ENCODE results near the gene RPS19.

The RPS19 gene

DNA sequence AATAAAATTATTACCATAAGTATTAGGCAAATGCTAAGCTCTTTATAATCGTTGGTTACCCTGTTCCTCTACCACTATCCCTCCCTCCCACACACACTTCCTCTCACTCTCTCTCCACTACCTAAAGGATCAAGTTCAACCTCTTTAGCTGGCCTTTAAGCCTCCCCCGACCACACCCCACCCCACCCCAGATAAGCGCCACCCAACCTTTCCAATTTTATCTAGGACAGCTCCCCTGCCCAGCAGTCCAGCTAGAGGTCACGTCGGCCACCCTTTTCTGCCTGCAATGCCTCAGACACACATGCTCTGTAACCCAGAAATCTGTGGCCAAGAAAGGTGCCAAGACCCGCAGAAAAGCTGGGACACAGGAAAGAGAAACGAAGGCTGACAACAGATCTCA lies 16.7 kb upstream of the RPS19 start:
- Histone ChIP-seq H3K4me1 (ENCODE audit: control insufficient read depth, insufficient read depth, low read length) (no peaks in the 10 kb centered on the region), H3K27me3 (ENCODE audit: control insufficient read depth in 1 of 2, insufficient read depth in 2 of 2, low read length in 2 of 2) (peaks cover 9 to 18% of the 10 kb centered on the region in 2 donors), H3K36me3 (ENCODE audit: control insufficient read depth in 2 of 2, insufficient read depth in 2 of 2, low read length in 2 of 2) (no peaks in the 10 kb centered on the region), H3K9me3 (ENCODE audit: control insufficient read depth in 2 of 2, low read length in 2 of 2) (no peaks in the 10 kb centered on the region), H3K9ac (ENCODE audit: low read length in 2 of 2) (no peak overlapping the region), H3K27ac (ENCODE audit: low read length) (no peak overlapping the region), H3K4me3 (ENCODE audit: low read length in 2 of 2) (no peak overlapping the region)

DNA sequence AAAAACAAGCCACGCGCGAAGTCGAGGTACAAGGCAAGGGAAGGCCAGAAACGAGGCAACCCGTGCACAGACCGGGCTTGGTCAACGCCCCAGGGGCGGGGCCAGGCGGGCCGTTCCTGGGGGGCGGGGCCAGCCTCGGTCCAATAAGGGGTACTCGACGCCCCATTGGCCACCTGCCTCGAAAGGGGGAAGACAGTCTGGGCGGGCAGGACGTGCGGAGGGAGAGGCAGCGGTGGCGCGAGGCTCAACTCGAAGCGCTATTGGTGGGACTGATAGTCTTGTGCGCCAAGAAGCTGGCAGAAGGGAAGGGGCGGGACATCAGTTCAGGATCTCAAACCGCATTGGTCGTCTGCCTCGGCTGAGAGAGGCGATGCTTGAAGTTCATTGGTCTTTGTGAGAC lies 15.5 kb upstream of the RPS19 start, which contains the start of gene LYPD4:
LYPD4 (minus strand) TSS at position 83 of the 400 bp plus-strand sequence. CDS start 5,398 bp downstream, outside the sequence.
- Histone ChIP-seq H3K27ac (ENCODE audit: low read length) (no peak within 1 kb of the TSS), H3K4me3 (ENCODE audit: low read length in 2 of 2) (no peak within 1 kb of the TSS), H3K9ac (ENCODE audit: low read length in 2 of 2) (no peak within 1 kb of the TSS), H3K27me3 (ENCODE audit: control insufficient read depth in 1 of 2, insufficient read depth in 2 of 2, low read length in 2 of 2) (peaks cover 6 to 9% of the 10 kb centered on the region in 2 donors), H3K36me3 (ENCODE audit: control insufficient read depth in 2 of 2, insufficient read depth in 2 of 2, low read length in 2 of 2) (no peaks in the 10 kb centered on the region), H3K9me3 (ENCODE audit: control insufficient read depth in 2 of 2, low read length in 2 of 2) (no peaks in the 10 kb centered on the region), H3K4me1 (ENCODE audit: control insufficient read depth, insufficient read depth, low read length) (no peaks in the 10 kb centered on the region)

GRCh38 chr19:41845001-41845050 lies 15.2 kb upstream of the RPS19 start, which contains the start of gene DMRTC2:
Gene DMRTC2, plus strand, starts transcription at chr19:41845042. Its CDS starts 2,387 bp downstream, at chr19:41847429.
- H3K4me1 ChIP-seq (ENCODE audit: control insufficient read depth, insufficient read depth, low read length) = no peaks in the 10 kb centered on the region
- H3K36me3 ChIP-seq (ENCODE audit: control insufficient read depth in 2 of 2, insufficient read depth in 2 of 2, low read length in 2 of 2) = no peaks in the 10 kb centered on the region
- H3K27ac ChIP-seq (ENCODE audit: low read length) = no peak within 1 kb of the TSS
- H3K9me3 ChIP-seq (ENCODE audit: control insufficient read depth in 2 of 2, low read length in 2 of 2) = no peaks in the 10 kb centered on the region
- H3K9ac ChIP-seq (ENCODE audit: low read length in 2 of 2) = no peak within 1 kb of the TSS
- H3K4me3 ChIP-seq (ENCODE audit: low read length in 2 of 2) = no peak within 1 kb of the TSS
- H3K27me3 ChIP-seq (ENCODE audit: control insufficient read depth in 1 of 2, insufficient read depth in 2 of 2, low read length in 2 of 2) = peaks cover 6 to 9% of the 10 kb centered on the region in 2 donors

- Histone ChIP-seq H3K4me3 (ENCODE audit: low read length in 2 of 2) (no peak overlapping the region), H3K9me3 (ENCODE audit: control insufficient read depth in 2 of 2, low read length in 2 of 2) (no peaks in the 10 kb centered on the region), H3K36me3 (ENCODE audit: control insufficient read depth in 2 of 2, insufficient read depth in 2 of 2, low read length in 2 of 2) (no peaks in the 10 kb centered on the region), H3K4me1 (ENCODE audit: control insufficient read depth, insufficient read depth, low read length) (no peaks in the 10 kb centered on the region), H3K9ac (ENCODE audit: low read length in 2 of 2) (no peak overlapping the region), H3K27me3 (ENCODE audit: control insufficient read depth in 1 of 2, insufficient read depth in 2 of 2, low read length in 2 of 2) (peaks cover 6 to 9% of the 10 kb centered on the region in 2 donors), H3K27ac (ENCODE audit: low read length) (no peak overlapping the region)
Observed at GRCh38 chr19:41845051-41845590, 14.9 kb upstream of the RPS19 start.

DNA sequence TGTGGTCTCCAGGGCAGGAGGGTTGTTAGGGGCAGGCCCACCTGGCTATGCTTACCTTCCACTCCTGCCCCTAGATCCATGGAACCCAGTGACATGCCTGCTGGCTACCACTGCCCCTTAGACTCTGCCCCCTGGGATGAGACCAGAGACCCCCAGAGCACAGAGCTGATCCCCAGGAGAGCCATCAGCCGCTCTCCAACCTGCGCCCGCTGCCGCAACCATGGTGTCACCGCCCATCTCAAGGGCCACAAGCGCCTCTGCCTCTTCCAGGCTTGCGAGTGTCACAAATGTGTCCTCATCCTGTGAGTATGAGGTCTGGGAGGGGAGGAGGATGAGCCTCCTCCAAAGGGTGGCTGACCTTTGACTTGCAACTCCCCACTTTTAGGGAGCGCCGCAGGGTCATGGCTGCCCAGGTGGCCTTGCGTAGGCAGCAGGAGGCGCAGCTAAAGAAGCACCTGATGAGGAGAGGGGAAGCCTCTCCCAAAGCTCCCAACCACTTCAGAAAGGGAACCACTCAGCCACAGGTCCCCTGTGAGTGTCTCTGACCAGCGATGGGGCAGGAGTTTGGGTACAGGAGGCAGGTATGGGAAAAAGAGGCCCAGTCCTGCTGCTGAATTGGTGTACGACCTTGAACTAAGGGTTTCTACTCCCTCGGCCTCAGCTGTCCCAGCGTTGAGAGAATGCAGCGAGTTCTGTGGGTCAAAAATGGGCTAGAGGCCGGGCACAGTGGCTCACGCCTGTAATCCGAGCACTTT lies 12.5 kb upstream of the RPS19 start:
- Histone ChIP-seq H3K4me1 (ENCODE audit: control insufficient read depth, insufficient read depth, low read length) (no peaks in the 10 kb centered on the region), H3K27me3 (ENCODE audit: control insufficient read depth in 1 of 2, insufficient read depth in 2 of 2, low read length in 2 of 2) (peaks cover 3 to 5% of the 10 kb centered on the region in 2 donors), H3K4me3 (ENCODE audit: low read length in 2 of 2) (no peak overlapping the region), H3K27ac (ENCODE audit: low read length) (no peak overlapping the region), H3K36me3 (ENCODE audit: control insufficient read depth in 2 of 2, insufficient read depth in 2 of 2, low read length in 2 of 2) (no peaks in the 10 kb centered on the region), H3K9ac (ENCODE audit: low read length in 2 of 2) (no peak overlapping the region), H3K9me3 (ENCODE audit: control insufficient read depth in 2 of 2, low read length in 2 of 2) (no peaks in the 10 kb centered on the region)

DNA sequence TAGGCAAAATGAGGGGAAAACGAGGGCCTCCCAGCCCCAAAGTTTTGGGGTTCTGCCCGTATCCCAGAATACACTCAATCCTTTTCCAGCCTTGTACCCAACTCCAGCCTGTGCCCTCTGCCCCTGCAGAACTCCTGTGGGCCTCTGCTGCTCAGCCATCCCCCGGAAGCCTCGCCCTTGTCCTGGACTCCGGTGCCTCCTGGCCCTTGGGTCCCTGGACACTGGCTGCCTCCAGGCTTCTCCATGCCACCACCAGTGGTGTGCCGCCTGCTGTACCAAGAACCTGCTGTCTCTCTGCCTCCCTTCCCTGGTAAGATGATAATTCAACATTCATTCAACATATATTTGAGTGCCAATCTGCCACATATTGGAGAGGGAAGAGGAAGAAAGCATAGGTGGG lies 11.4 kb upstream of the RPS19 start:
- H3K27ac ChIP-seq (ENCODE audit: low read length) = no peak overlapping the region
- no peaks in the 10 kb centered on the region for H3K9me3 ChIP-seq (ENCODE audit: control insufficient read depth in 2 of 2, low read length in 2 of 2)
- H3K4me1 ChIP-seq (ENCODE audit: control insufficient read depth, insufficient read depth, low read length) = no peaks in the 10 kb centered on the region
- H3K9ac ChIP-seq (ENCODE audit: low read length in 2 of 2) = no peak overlapping the region
- no peak overlapping the region for H3K4me3 ChIP-seq (ENCODE audit: low read length in 2 of 2)
- peaks cover 3 to 6% of the 10 kb centered on the region in 2 donors for H3K27me3 ChIP-seq (ENCODE audit: control insufficient read depth in 1 of 2, insufficient read depth in 2 of 2, low read length in 2 of 2)
- no peaks in the 10 kb centered on the region for H3K36me3 ChIP-seq (ENCODE audit: control insufficient read depth in 2 of 2, insufficient read depth in 2 of 2, low read length in 2 of 2)

GRCh38 chr19:41849067-41849466 lies 11.0 kb upstream of the RPS19 start:
- H3K27ac ChIP-seq (ENCODE audit: low read length) = no peak overlapping the region
- no peaks in the 10 kb centered on the region for H3K9me3 ChIP-seq (ENCODE audit: control insufficient read depth in 2 of 2, low read length in 2 of 2)
- H3K4me3 ChIP-seq (ENCODE audit: low read length in 2 of 2) = no peak overlapping the region
- peaks cover 3 to 8% of the 10 kb centered on the region in 2 donors for H3K27me3 ChIP-seq (ENCODE audit: control insufficient read depth in 1 of 2, insufficient read depth in 2 of 2, low read length in 2 of 2)
- H3K4me1 ChIP-seq (ENCODE audit: control insufficient read depth, insufficient read depth, low read length) = no peaks in the 10 kb centered on the region
- no peaks in the 10 kb centered on the region for H3K36me3 ChIP-seq (ENCODE audit: control insufficient read depth in 2 of 2, insufficient read depth in 2 of 2, low read length in 2 of 2)
- H3K9ac ChIP-seq (ENCODE audit: low read length in 2 of 2) = no peak overlapping the region

- H3K4me3 ChIP-seq (ENCODE audit: low read length in 2 of 2) = no peak overlapping the region
- H3K27ac ChIP-seq (ENCODE audit: low read length) = no peak overlapping the region
- no peaks in the 10 kb centered on the region for H3K4me1 ChIP-seq (ENCODE audit: control insufficient read depth, insufficient read depth, low read length)
- no peaks in the 10 kb centered on the region for H3K36me3 ChIP-seq (ENCODE audit: control insufficient read depth in 2 of 2, insufficient read depth in 2 of 2, low read length in 2 of 2)
- no peaks in the 10 kb centered on the region for H3K9me3 ChIP-seq (ENCODE audit: control insufficient read depth in 2 of 2, low read length in 2 of 2)
- no peak overlapping the region for H3K9ac ChIP-seq (ENCODE audit: low read length in 2 of 2)
- H3K27me3 ChIP-seq (ENCODE audit: control insufficient read depth in 1 of 2, insufficient read depth in 2 of 2, low read length in 2 of 2) = peaks cover 3 to 11% of the 10 kb centered on the region in 2 donors
Observed at GRCh38 chr19:41850381-41850780, 9.7 kb upstream of the RPS19 start.

DNA sequence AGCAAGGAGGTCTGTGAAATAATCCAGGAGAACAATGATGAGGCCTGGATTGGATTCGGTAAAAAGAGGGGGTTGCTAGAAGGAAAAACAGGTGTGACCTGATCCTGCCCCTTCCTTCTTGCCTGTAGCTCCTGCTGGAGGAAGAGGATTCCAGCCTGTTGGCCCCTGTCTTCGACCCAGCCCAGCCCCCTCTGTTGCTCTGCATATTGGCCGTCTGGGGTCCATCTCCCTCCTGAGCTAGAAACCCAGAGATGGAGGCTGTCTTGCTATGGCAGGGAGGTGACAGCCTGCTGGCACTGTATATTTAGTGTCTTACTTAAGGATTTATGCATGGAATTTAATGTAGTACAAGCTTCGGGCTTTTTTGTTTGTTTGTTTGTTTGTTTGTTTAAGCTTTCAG lies 8.6 kb upstream of the RPS19 start:
- Histone ChIP-seq H3K9me3 (ENCODE audit: control insufficient read depth in 2 of 2, low read length in 2 of 2) (no peaks in the 10 kb centered on the region), H3K27ac (ENCODE audit: low read length) (no peak overlapping the region), H3K36me3 (ENCODE audit: control insufficient read depth in 2 of 2, insufficient read depth in 2 of 2, low read length in 2 of 2) (no peaks in the 10 kb centered on the region), H3K4me1 (ENCODE audit: control insufficient read depth, insufficient read depth, low read length) (no peaks in the 10 kb centered on the region), H3K27me3 (ENCODE audit: control insufficient read depth in 1 of 2, insufficient read depth in 2 of 2, low read length in 2 of 2) (peaks cover 3 to 11% of the 10 kb centered on the region in 2 donors), H3K4me3 (ENCODE audit: low read length in 2 of 2) (no peak overlapping the region), H3K9ac (ENCODE audit: low read length in 2 of 2) (no peak overlapping the region)

- Histone ChIP-seq H3K4me1 (ENCODE audit: control insufficient read depth, insufficient read depth, low read length) (no peaks in the 10 kb centered on the region), H3K4me3 (ENCODE audit: low read length in 2 of 2) (no peak overlapping the region), H3K9ac (ENCODE audit: low read length in 2 of 2) (no peak overlapping the region), H3K27me3 (ENCODE audit: control insufficient read depth in 1 of 2, insufficient read depth in 2 of 2, low read length in 2 of 2) (peaks cover 0 to 8% of the 10 kb centered on the region in 2 donors), H3K27ac (ENCODE audit: low read length) (no peak overlapping the region), H3K36me3 (ENCODE audit: control insufficient read depth in 2 of 2, insufficient read depth in 2 of 2, low read length in 2 of 2) (no peaks in the 10 kb centered on the region), H3K9me3 (ENCODE audit: control insufficient read depth in 2 of 2, low read length in 2 of 2) (no peaks in the 10 kb centered on the region)
Observed at GRCh38 chr19:41853344-41853743, 6.7 kb upstream of the RPS19 start.

GRCh38 chr19:41853768-41854167 lies 6.3 kb upstream of the RPS19 start:
- Histone ChIP-seq H3K4me3 (ENCODE audit: low read length in 2 of 2) (no peak overlapping the region), H3K27me3 (ENCODE audit: control insufficient read depth in 1 of 2, insufficient read depth in 2 of 2, low read length in 2 of 2) (peaks cover 0 to 8% of the 10 kb centered on the region in 2 donors), H3K4me1 (ENCODE audit: control insufficient read depth, insufficient read depth, low read length) (no peaks in the 10 kb centered on the region), H3K9me3 (ENCODE audit: control insufficient read depth in 2 of 2, low read length in 2 of 2) (no peaks in the 10 kb centered on the region), H3K27ac (ENCODE audit: low read length) (no peak overlapping the region), H3K9ac (ENCODE audit: low read length in 2 of 2) (no peak overlapping the region), H3K36me3 (ENCODE audit: control insufficient read depth in 2 of 2, insufficient read depth in 2 of 2, low read length in 2 of 2) (no peaks in the 10 kb centered on the region)

Measured in stomach smooth muscle (tissue), 2 donors.